BLaER1 treated with 17β-estradiol and CSF1 and Interleukin-3, amounts not matched to agents 10 nM and 100 nM (cell line): ENCODE results near the gene DMD.
A peak's percentile ranks its signal among the peaks of the same experiment; 100 is the strongest.

Experiments used
- H3K27ac ChIP-seq, 11 experiments: shearing (Covaris generic); formaldehyde crosslinking; 2 replicates each; pipeline ENCODE4 v1.8.1; 2022
- H3K27me3 ChIP-seq, 11 experiments: shearing (Covaris generic); formaldehyde crosslinking; 2 replicates each; pipeline ENCODE4 v1.8.1; 2022
- H3K36me3 ChIP-seq, 11 experiments: shearing (Covaris generic); formaldehyde crosslinking; 2 replicates each; pipeline ENCODE4 v1.8.1; 2022
- H3K4me1 ChIP-seq, 10 experiments: shearing (Covaris generic); formaldehyde crosslinking; 2 replicates each; pipeline ENCODE4 v1.8.1; 2022
- H3K4me2 ChIP-seq, 11 experiments: shearing (Covaris generic); formaldehyde crosslinking; 2 replicates each; pipeline ENCODE4 v1.8.1; 2022
- H3K4me3 ChIP-seq, 10 experiments: shearing (Covaris generic); formaldehyde crosslinking; 2 replicates each; pipeline ENCODE4 v1.8.1; 2022
- H3K9ac ChIP-seq, 11 experiments: shearing (Covaris generic); formaldehyde crosslinking; 2 replicates each; pipeline ENCODE4 v1.8.1; 2022
- H3K9me3 ChIP-seq, 11 experiments: shearing (Covaris generic); formaldehyde crosslinking; replicated peaks in 1 of 11; 2 replicates each; pipeline ENCODE4 v1.8.1; 2022
- H4K20me1 ChIP-seq, 11 experiments: shearing (Covaris generic); formaldehyde crosslinking; 2 replicates each; pipeline ENCODE4 v1.8.1; 2022
- Cebpa-rat ChIP-seq, 11 experiments: shearing (Covaris generic); IDR thresholded peaks; 2 replicates each; pipeline ENCODE4 v1.8.1; 2022

DMD gene

GRCh38 chrX:31702222-31702621, 1509.1 kb downstream of the DMD start:
- Histone ChIP-seq H3K4me1 (0 out of 20 replicates have a peak, but pooled peaks cover 0 to 6% (median 0%) of the 10 kb centered on the region in 10 experiments), H3K4me3 (no peak overlapping the region), H4K20me1 (peaks cover 0 to 4% (median 0%) of the 10 kb centered on the region in 11 experiments; a peak in 1 of 22 replicates), H3K27ac (no peak overlapping the region), H3K27me3 (peaks cover 97 to 100% (median 100%) of the 10 kb centered on the region in 11 experiments), H3K9me3 (no peaks in the 10 kb centered on the region), H3K9ac (no peak overlapping the region), H3K36me3 (no peaks in the 10 kb centered on the region), H3K4me2 (no peak overlapping the region)
- TF ChIP-seq Cebpa-rat (IDR thresholded peaks at IDR 0.05), result no peak

DNA sequence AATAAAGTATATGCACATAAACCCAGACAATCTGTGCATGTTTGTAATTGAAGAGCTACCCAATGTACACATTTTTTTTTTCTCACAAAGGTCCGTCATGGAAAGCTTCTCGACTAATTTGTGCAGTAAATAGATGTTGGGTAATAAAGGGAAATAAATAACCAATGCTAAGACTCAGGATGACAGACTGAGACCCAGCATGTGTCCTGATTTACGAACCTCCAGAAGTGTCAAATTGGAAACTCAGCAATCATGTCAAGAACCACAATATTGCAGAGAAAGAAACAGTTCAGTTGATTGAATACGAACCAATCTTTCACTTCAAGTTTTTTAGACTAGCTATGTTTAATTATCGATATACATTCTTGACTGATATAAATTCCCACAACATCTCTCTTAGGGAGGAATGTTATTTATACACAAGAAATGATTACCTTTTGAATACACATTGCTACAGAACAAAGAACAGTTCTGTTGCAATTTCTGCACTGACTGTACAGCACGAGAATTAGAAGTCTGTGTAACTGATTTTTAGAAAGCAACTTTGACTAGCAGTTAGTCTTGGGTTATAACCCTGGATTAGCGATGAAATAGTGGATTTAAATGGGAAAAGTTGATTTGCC, 1513.9 kb downstream of the DMD start:
- peaks cover 7 to 15% (median 12%) of the 10 kb centered on the region in 11 experiments; a peak in 20 of 22 replicates for H3K9me3 ChIP-seq
- H3K27ac ChIP-seq, result no peak overlapping the region
- no peak overlapping the region for H3K4me3 ChIP-seq
- H3K4me1 ChIP-seq, result 0 out of 20 replicates have a peak, but pooled peaks cover 0 to 6% (median 0%) of the 10 kb centered on the region in 10 experiments
- no peak overlapping the region for H3K9ac ChIP-seq
- peaks cover 86 to 99% (median 97%) of the 10 kb centered on the region in 11 experiments for H3K27me3 ChIP-seq
- peaks cover 0 to 4% (median 0%) of the 10 kb centered on the region in 11 experiments; a peak in 1 of 22 replicates for H4K20me1 ChIP-seq
- TF ChIP-seq Cebpa-rat (IDR thresholded peaks at IDR 0.05), result no peak
- H3K36me3 ChIP-seq, result no peaks in the 10 kb centered on the region
- no peak overlapping the region for H3K4me2 ChIP-seq

- Histone ChIP-seq H3K4me3 (no peak overlapping the region), H3K9me3 (no peaks in the 10 kb centered on the region), H3K4me2 (no peak overlapping the region), H3K4me1 (no peaks in the 10 kb centered on the region), H3K27me3 (peaks cover 89 to 100% (median 100%) of the 10 kb centered on the region in 11 experiments), H3K36me3 (no peaks in the 10 kb centered on the region), H3K27ac (no peak overlapping the region), H4K20me1 (no peaks in the 10 kb centered on the region; a peak in 1 of 22 replicates), H3K9ac (no peak overlapping the region)
- no peak for TF ChIP-seq Cebpa-rat (IDR thresholded peaks at IDR 0.05)
Measured at GRCh38 chrX:31679861-31680260, 1531.5 kb downstream of the DMD start.

DNA sequence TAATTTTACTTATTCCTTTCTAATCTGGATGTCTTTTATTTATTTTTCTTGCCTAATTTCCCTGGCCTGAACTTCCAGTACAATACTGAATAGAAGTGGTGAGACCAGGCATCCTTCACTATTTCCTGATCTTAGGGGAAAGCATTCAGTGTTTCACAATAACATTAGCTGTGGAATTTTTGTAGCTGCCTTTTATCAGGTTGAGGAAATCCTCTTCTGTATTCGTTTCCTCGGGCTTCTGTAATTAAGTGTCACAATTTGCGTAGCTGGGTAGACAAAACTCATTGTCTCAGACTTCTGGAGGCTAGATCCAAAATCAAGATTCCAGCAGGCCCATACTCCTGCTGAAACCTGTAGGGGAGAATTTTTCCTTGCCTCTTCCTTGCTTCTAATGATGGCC, 1541.1 kb downstream of the DMD start:
- Histone ChIP-seq H3K9me3 (peaks cover 5 to 16% (median 15%) of the 10 kb centered on the region in 11 experiments; a peak in 17 of 22 replicates), H3K27ac (no peak overlapping the region), H3K9ac (no peak overlapping the region), H3K4me1 (no peaks in the 10 kb centered on the region), H3K36me3 (no peaks in the 10 kb centered on the region), H3K4me2 (no peak overlapping the region), H3K27me3 (peaks cover 89 to 98% (median 94%) of the 10 kb centered on the region in 11 experiments), H4K20me1 (no peaks in the 10 kb centered on the region), H3K4me3 (no peak overlapping the region)
- no peak for TF ChIP-seq Cebpa-rat (IDR thresholded peaks at IDR 0.05)

GRCh38 chrX:31665454-31665853, 1545.9 kb downstream of the DMD start:
- Histone ChIP-seq H3K9ac (no peak overlapping the region), H4K20me1 (no peaks in the 10 kb centered on the region; a peak in 2 of 22 replicates), H3K4me3 (no peak overlapping the region), H3K36me3 (no peaks in the 10 kb centered on the region), H3K9me3 (peaks cover 0 to 4% (median 3%) of the 10 kb centered on the region in 11 experiments; a peak in 6 of 22 replicates), H3K27me3 (peaks cover 86 to 98% (median 94%) of the 10 kb centered on the region in 11 experiments), H3K4me2 (no peak overlapping the region), H3K4me1 (no peaks in the 10 kb centered on the region), H3K27ac (no peak overlapping the region)
- no peak for TF ChIP-seq Cebpa-rat (IDR thresholded peaks at IDR 0.05)

GRCh38 chrX:31663172-31663571, 1548.2 kb downstream of the DMD start:
- Histone ChIP-seq H3K36me3 (no peaks in the 10 kb centered on the region), H4K20me1 (no peaks in the 10 kb centered on the region; a peak in 2 of 22 replicates), H3K4me2 (no peak overlapping the region), H3K4me3 (no peak overlapping the region), H3K27me3 (peaks cover 87 to 98% (median 95%) of the 10 kb centered on the region in 11 experiments), H3K27ac (no peak overlapping the region), H3K9ac (no peak overlapping the region), H3K9me3 (no peaks in the 10 kb centered on the region), H3K4me1 (no peaks in the 10 kb centered on the region)
- no peak for TF ChIP-seq Cebpa-rat (IDR thresholded peaks at IDR 0.05)

- H3K36me3 ChIP-seq, result no peaks in the 10 kb centered on the region
- no peak overlapping the region for H3K9ac ChIP-seq
- H3K9me3 ChIP-seq, result no peaks in the 10 kb centered on the region
- H3K4me2 ChIP-seq, result no peak overlapping the region
- H3K4me1 ChIP-seq, result peaks cover 0 to 8% (median 0%) of the 10 kb centered on the region in 10 experiments; a peak in 4 of 20 replicates
- no peaks in the 10 kb centered on the region; a peak in 2 of 22 replicates for H4K20me1 ChIP-seq
- no peak for TF ChIP-seq Cebpa-rat (IDR thresholded peaks at IDR 0.05)
- no peak overlapping the region for H3K4me3 ChIP-seq
- H3K27ac ChIP-seq, result no peak overlapping the region
- peaks cover 87 to 98% (median 94%) of the 10 kb centered on the region in 11 experiments for H3K27me3 ChIP-seq
Measured at GRCh38 chrX:31661280-31661810, 1550.0 kb downstream of the DMD start.

GRCh38 chrX:31658360-31658759, 1553.0 kb downstream of the DMD start:
- peaks cover 76 to 98% (median 90%) of the 10 kb centered on the region in 11 experiments for H3K27me3 ChIP-seq
- no peak overlapping the region for H3K4me3 ChIP-seq
- H3K36me3 ChIP-seq, result no peaks in the 10 kb centered on the region
- no peaks in the 10 kb centered on the region; a peak in 1 of 22 replicates for H4K20me1 ChIP-seq
- TF ChIP-seq Cebpa-rat (IDR thresholded peaks at IDR 0.05), result no peak
- H3K4me1 ChIP-seq, result peaks cover 0 to 29% (median 0%) of the 10 kb centered on the region in 10 experiments; a peak in 5 of 20 replicates
- H3K4me2 ChIP-seq, result no peak overlapping the region
- no peak overlapping the region for H3K9ac ChIP-seq
- no peaks in the 10 kb centered on the region for H3K9me3 ChIP-seq
- no peak overlapping the region for H3K27ac ChIP-seq

GRCh38 chrX:31656013-31656412, 1555.3 kb downstream of the DMD start:
- no peaks in the 10 kb centered on the region for H3K9me3 ChIP-seq
- no peak overlapping the region; a peak in 1 of 22 replicates for H3K27ac ChIP-seq
- no peak overlapping the region for H3K4me3 ChIP-seq
- no peak overlapping the region for H3K9ac ChIP-seq
- H3K4me2 ChIP-seq, result peak overlapping the region in 2 of 11 experiments; percentile 5 to 36; a peak in 3 of 22 replicates
- TF ChIP-seq Cebpa-rat (IDR thresholded peaks at IDR 0.05), result no peak
- no peaks in the 10 kb centered on the region for H3K36me3 ChIP-seq
- H3K27me3 ChIP-seq, result peaks cover 74 to 98% (median 90%) of the 10 kb centered on the region in 11 experiments
- H3K4me1 ChIP-seq, result peaks cover 0 to 49% (median 0%) of the 10 kb centered on the region in 10 experiments; a peak in 5 of 20 replicates
- no peaks in the 10 kb centered on the region for H4K20me1 ChIP-seq
